Suppressor macrophage treated with lipopolysaccharide for 1 hour (primary cell): Measurements from ENCODE around the gene FN3KRP.
"Not testable (repeated sequence)": the region's sequence is repeated elsewhere in the genome, so short reads cannot be mapped to it uniquely, and the experiment has no call there.

Source experiments
- DNase-seq, 3 donors: peaks; one replicate each; pipeline ENCODE4 v3.0.0-alpha.2; 2020 to 2022

FN3KRP gene

DNA sequence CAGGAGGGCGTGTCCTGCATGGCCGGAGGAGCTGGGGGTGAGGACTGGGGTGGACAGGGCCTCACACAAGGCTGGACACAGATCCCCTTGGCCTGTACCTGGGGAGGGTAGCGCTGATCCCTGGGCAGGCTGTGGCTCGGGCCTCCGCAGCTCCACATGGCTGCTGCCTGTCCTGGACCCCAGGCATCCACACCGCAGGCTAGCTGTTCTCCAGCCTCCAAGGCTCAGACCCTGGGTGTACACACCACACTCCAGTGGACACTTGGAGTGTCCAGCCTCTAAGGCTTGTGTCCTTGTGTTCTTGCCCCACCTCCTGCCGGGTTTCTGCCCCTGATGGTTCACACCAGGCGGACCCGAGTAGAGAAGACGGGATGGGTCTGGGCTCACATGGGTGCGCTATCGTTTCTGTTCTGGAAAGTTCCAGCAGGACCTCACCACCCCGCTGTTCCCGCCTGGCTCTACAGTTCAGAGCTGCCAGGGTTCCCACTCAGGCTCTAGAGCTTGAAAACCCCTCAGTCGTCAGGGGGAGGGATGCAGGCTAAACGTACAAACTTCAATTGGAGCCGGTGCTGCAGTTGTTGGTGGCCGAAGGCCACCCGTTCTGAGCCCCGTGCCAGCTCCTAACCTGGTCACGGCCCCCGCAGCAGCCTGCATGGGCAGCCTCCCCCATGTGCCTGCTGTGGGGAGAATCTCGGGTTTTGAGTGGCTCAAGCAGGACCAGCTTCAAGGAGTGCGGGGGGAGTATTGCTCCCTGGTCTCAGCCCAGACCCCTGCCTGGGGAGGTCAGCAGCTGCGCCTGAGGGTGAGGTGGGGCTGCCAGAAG, 6.6 kb upstream of the FN3KRP start:
- peak in 1 of 3 donors; percentile 11 for DNase-seq

GRCh38 chr17:82710499-82711232, 5.8 kb upstream of the FN3KRP start:
- peak in 1 of 3 donors; percentile 14 for DNase-seq

- peak in 1 of 3 donors; percentile 14 for DNase-seq
These were observed 3.3 kb upstream of the FN3KRP start for GRCh38 chr17:82713071-82713723.

DNA sequence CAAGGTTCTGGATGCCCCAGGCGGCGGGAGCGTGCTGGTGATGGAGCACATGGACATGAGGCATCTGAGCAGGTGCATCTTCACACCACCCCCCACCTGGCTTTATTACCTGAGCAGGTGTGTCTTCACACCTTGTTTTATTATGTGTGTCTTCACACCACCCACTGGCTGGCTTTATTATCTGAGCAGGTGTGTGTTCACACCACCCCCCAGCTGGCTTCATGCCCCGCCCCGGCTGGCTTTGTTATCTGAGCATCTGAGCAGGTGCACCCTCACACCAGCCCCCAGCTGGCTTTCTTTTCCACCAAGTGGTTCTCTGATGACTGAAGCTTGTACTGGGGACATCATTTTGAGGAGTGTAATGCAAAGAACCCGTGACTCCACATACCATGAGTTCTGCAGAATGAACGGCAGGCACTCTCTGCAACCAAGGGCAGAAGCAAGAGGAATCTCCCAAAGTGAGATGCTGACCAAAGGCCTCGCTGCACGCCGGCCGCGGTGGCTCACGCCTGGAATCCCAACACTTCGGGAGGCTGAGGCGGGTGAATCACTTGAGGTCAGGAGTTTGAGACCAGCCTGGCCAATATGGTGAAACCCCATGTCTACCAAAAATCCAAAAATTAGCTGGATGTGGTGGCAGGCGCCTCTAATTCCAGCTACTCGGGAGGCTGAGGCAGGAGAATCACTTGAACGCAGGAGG, 2.6 kb downstream of the FN3KRP start:
- DNase-seq = no peak

GRCh38 chr17:82720204-82720603, 3.7 kb downstream of the FN3KRP start:
- DNase-seq = no peak

- DNase-seq = no peak
These were observed 6.0 kb downstream of the FN3KRP start for GRCh38 chr17:82722341-82723013.

DNA sequence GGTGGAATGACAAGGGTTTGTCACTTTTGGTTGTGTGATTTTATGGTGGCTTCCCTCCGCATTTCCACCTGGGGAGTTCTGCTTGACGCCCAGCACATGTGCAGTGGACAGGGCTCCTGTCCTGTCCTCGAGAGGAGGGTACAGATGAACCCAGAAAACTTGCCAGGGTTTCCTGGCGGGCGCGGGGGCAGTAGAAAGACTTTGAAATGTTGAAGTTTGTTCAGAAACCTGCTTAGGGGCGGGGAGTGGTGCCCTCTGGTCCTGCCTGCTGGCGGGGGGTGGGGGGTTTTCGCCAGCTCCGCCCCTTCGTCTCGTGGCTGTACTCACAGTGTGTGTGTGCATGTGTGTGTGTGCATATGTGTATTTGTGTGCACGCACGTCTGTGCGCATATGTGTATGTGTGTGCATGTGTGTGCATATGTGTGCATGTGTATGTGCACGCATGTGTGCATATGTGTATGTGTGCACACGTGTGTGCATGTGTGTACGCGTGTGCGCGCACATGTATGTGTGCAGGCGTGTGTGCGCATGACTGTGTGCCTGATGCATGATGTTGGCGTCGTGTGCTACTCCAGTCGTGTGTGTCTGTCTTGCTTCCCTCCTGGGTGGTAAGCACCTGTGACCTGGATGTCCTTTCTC, 6.8 kb downstream of the FN3KRP start:
- DNase-seq = no peak

GRCh38 chr17:82726427-82726826, 9.9 kb downstream of the FN3KRP start:
- no peak for DNase-seq

DNA sequence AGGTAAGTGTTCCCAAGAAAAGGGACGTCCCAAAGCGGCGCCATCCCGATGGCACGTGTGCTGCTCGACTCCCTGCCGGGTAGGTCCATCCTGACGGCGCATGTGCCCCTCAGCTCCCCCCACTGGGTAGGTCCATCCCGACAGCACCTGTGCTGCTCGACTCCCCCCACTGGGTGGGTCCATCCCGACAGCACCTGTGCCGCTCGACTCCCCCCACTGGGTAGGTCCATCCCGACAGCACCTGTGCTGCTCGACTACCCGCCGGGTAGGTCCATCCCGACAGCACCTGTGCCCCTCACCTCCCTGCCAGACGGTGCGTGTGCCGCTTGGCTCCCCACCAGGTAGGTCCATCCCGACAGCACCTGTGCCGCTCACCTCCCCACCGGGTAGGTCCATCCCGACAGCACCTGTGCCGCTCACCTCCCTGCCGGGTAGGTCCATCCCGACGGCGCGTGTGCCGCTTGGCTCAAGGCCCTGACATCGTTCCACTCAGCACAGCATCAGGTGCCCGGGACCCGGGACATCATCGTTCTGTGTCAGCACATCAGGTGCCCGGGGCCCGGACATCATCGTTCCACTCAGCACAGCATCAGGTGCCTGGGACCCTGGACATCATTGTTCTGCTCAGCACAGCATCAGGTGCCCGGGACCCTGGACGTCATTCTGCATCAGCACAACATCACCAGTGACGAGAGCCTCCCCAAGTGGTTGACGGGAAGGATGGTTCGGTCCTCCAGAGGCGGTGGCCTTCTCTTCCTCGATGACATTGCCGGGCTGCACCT, 13.2 kb downstream of the FN3KRP start:
- no peak for DNase-seq

DNA sequence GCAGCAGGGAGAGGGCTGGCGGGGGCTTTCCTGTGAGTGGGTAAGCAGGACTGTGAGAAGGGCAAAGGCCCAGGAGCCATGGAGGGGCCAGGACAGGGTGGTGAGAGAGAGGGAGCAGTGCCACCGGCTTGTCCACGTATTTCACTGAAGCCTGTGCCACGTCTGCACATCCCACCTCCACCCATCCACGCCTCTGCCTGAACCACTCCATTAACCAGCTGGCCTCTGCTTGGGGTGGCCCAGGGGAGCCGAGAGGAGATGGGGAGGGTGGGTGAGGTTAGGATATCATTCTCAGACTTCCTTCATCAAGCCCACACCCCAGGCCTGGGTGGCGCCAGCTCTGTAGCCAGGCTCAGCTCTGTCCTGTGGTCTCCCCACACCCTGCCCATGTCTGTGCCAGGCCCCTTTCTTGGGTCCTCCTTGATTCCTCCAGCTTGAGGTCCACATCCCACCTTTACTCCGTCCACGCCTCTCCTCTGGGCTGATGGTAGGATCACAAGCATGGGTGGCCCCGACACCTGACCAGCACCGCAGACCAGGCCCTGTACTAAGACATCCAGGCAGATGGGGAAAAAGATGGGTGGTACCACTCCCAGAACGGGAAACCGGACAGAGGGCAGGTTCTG, 15.7 kb downstream of the FN3KRP start:
- no peak for DNase-seq

- DNase-seq = peak; percentile 30 to 69 (median 37)
These were observed 18.7 kb downstream of the FN3KRP start, which contains the start of gene FN3K for GRCh38 chr17:82734987-82735866. TSS of gene FN3K (plus strand) at chr17:82735615. CDS start at chr17:82735637, 22 bp downstream.

DNA sequence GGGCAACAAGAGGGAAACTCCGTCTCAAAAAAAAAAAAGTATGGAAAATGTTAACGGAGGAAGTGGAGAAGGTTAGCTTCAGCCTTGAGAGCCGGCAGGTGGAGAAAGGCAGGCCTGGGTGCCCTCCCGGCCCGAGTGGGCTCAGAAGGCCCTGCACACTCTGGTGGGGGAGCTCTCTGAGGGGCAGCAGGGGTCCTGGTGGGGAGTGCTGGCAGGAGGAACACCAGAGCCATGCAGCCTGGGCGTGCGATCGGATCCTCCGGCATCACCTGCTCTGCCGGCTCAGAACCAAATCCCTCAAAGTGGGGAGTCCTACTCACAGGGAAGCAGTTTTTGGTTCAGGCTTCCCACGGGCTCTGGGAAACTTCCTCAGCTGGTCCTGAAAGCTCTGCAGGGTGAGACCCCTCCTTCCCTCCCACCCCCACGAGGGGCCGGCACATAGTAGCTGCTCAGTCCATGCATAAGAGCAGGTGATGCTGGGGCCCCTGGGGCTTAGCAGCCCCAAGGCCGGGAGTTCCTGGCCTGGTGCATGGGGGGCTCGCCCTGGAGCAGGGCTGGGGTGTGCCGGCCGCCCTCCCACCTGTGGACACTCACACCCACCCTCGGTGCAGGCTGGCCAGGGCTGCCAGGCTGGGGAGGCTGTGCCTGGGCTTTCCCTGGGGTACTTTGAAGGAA, 20.1 kb downstream of the FN3KRP start:
- DNase-seq = no peak

DNA sequence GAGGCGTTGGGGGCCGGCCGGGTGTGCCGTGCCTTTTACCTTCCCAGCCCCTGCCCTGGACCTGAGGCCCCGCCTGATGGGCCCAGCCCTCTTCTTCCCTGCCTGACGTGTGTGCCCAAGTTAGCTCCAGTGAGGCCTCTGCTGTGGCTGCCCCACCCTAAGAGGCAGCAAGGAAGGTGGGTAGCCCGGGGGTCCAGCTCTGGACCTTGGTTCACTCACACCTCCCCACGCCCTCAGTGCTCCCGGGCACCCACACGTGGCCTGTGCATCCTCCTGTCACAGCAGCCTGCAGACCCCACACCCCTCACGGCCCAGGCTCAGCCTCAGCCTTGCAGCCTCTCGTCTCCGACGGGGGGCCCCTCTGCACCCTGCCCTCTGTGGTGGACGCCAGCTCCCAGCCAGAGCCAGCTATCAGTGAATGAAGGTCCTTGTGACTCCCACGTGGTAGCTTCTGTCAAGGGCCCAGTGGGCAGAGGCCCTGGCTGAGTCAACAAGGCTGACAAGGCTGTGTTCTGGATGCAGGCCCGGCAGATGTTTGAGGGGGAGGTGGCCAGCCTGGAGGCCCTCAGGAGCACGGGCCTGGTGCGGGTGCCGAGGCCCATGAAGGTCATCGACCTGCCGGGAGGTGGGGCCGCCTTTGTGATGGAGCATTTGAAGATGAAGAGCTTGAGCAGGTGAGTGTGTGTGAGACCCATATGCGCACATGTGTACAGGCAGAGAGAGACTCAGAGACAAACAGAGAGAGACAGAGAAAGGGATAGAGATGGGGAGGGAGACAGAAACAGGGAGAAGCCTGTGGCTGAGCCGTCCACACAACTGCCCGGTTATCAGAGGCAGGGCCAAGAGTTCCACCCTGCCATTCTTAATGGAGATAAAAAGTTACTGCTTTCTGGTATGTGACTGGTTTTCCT, 21.7 kb downstream of the FN3KRP start:
- no peak for DNase-seq

- no peak for DNase-seq
These were observed 24.6 kb downstream of the FN3KRP start for GRCh38 chr17:82740906-82741759.

GRCh38 chr17:82743344-82744219, 27.1 kb downstream of the FN3KRP start:
- no peak for DNase-seq

DNA sequence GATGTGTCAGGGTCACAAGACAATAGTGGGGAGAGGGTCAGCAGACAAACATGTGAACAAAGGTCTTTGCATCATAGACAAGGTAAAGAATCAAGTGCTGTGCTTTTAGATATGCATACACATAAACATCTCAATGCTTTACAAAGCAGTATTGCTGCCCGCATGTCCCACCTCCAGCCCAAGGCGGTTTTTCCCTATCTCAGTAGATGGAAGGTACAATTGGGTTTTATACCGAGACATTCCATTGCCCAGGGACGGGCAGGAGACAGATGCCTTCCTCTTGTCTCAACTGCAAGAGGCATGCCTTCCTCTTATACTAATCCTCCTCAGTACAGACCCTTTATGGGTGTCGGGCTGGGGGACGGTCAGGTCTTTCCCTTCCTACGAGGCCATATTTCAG, 28.2 kb downstream of the FN3KRP start:
- DNase-seq = not testable (repeated sequence)
